HG03521 (cell line): ENCODE results near the gene ATP10A.
"Not testable (repeated sequence)": the region's sequence is repeated elsewhere in the genome, so short reads cannot be mapped to it uniquely, and the experiment has no call there.

Experiments used
- ATAC-seq: cut with Tn5 transposase; IDR thresholded peaks from one replicate; pipeline ENCODE4 v1.9.1; 2021; ENCODE audit warnings: mild to moderate bottlenecking, moderate library complexity; ENCODE audit not compliant: unreplicated experiment

ATP10A gene

GRCh38 chr15:25859838-25860645 is 3.1 kb downstream of the ATP10A start:
- ATAC-seq, result no peak

- ATAC-seq, result no peak
Observed at GRCh38 chr15:25858952-25859760, 4.0 kb downstream of the ATP10A start.

- not testable (repeated sequence) for ATAC-seq
Observed at GRCh38 chr15:25856059-25856458, 7.1 kb downstream of the ATP10A start.

GRCh38 chr15:25852661-25853524 is 10.2 kb downstream of the ATP10A start:
- no peak for ATAC-seq

GRCh38 chr15:25852027-25852426 is 11.1 kb downstream of the ATP10A start:
- ATAC-seq, result no peak

GRCh38 chr15:25850154-25851111 is 12.7 kb downstream of the ATP10A start:
- ATAC-seq, result peak; percentile 73

- ATAC-seq, result no peak
Observed at GRCh38 chr15:25849157-25849921, 13.8 kb downstream of the ATP10A start.

GRCh38 chr15:25848784-25849156 is 14.4 kb downstream of the ATP10A start:
- ATAC-seq, result no peak

GRCh38 chr15:25848325-25848724 is 14.8 kb downstream of the ATP10A start:
- ATAC-seq, result no peak

GRCh38 chr15:25847051-25847450 is 16.1 kb downstream of the ATP10A start:
- no peak for ATAC-seq

GRCh38 chr15:25846377-25846776 is 16.8 kb downstream of the ATP10A start:
- ATAC-seq, result no peak

- ATAC-seq, result no peak
Observed at GRCh38 chr15:25844981-25845680, 18.0 kb downstream of the ATP10A start.

GRCh38 chr15:25844542-25844941 is 18.6 kb downstream of the ATP10A start:
- no peak for ATAC-seq

GRCh38 chr15:25844076-25844475 is 19.1 kb downstream of the ATP10A start:
- ATAC-seq, result no peak

- ATAC-seq, result no peak
Observed at GRCh38 chr15:25839638-25840156, 23.4 kb downstream of the ATP10A start.

GRCh38 chr15:25838871-25839195 is 24.3 kb downstream of the ATP10A start:
- ATAC-seq, result no peak

- no peak for ATAC-seq
Observed at GRCh38 chr15:25838191-25838870, 24.8 kb downstream of the ATP10A start.

GRCh38 chr15:25832158-25832557 is 31.0 kb downstream of the ATP10A start:
- no peak for ATAC-seq
